A673 (cell line): ENCODE results near the gene DIDO1. TPM values are rescaled to one million over a fixed set of nuclear protein-coding genes. Genes with fewer than 3 reads are reported as not detected.

Source experiments
- BruUV-seq: library from RNA; stranded (reverse); fragments of 400-500 nt; replicated peaks from 2 replicates; lab custom pipeline; 2021; lab: Mats Ljungman, UMichigan
- CTCF ChIA-PET: fragments of 300-600 bp; sonication (Branson Sonifier 250); formaldehyde crosslinking; loops from one replicate; lab custom pipeline; 2022; ENCODE audit warnings: antibody characterized with exemption; lab: Charles Lee
- POLR2A ChIA-PET: fragments of 300-600 bp; sonication (Branson Sonifier 250); formaldehyde crosslinking; loops from one replicate; lab custom pipeline; 2022; ENCODE audit warnings: antibody characterized with exemption; ENCODE audit not compliant: low non-redundant PET; lab: Charles Lee
- DNase-seq: peaks from one replicate; pipeline ENCODE4 v3.0.0-alpha.2; 2015; ENCODE audit warnings: low spot score
- H3K27ac ChIP-seq: fragments of 200-600 bp; sonication (generic); 2 replicates; pipeline ENCODE4 v1.5.1; 2016; ENCODE audit warnings: mixed run types, low read depth, mild to moderate bottlenecking, mixed read lengths, antibody characterized with exemption, low read length; ENCODE audit not compliant: poor library complexity, severe bottlenecking
- H3K27me3 ChIP-seq: fragments of 200-600 bp; sonication (generic); replicated peaks from 2 replicates; pipeline ENCODE4 v1.6.1; 2017; ENCODE audit warnings: mixed run types, low read depth, mild to moderate bottlenecking, mixed read lengths, antibody characterized with exemption, low read length; ENCODE audit not compliant: insufficient read depth, poor library complexity
- H3K36me3 ChIP-seq: fragments of 200-600 bp; sonication (generic); 2 replicates; pipeline ENCODE4 v1.6.1; 2016; ENCODE audit warnings: mixed run types, mild to moderate bottlenecking, mixed read lengths, antibody characterized with exemption, low read length; ENCODE audit not compliant: insufficient read depth, poor library complexity, severe bottlenecking
- H3K4me1 ChIP-seq: fragments of 200-600 bp; sonication (generic); 2 replicates; pipeline ENCODE4 v1.6.1; 2017; ENCODE audit warnings: mixed run types, mild to moderate bottlenecking, mixed read lengths, antibody characterized with exemption, low read length; ENCODE audit not compliant: insufficient read depth, poor library complexity, severe bottlenecking
- H3K4me3 ChIP-seq: fragments of 200-600 bp; sonication (generic); 2 replicates; pipeline ENCODE4 v1.5.1; 2016; ENCODE audit warnings: low read depth, mixed run types, mild to moderate bottlenecking, mixed read lengths, low read length; ENCODE audit not compliant: poor library complexity, severe bottlenecking
- H3K9me3 ChIP-seq: fragments of 200-600 bp; sonication (generic); 2 replicates; pipeline ENCODE4 v1.6.1; 2016; ENCODE audit warnings: mixed run types, low read depth, mild to moderate bottlenecking, mixed read lengths, antibody characterized with exemption, low read length; ENCODE audit not compliant: poor library complexity, severe bottlenecking
- EZH2 ChIP-seq: fragments of 200-600 bp; sonication (generic); IDR thresholded peaks from 2 replicates; pipeline ENCODE4 v1.6.1; 2017; ENCODE audit warnings: borderline replicate concordance, low read depth, mild to moderate bottlenecking, mixed read lengths, antibody characterized with exemption, low read length; ENCODE audit not compliant: poor library complexity, severe bottlenecking
- intact Hi-C: fragments of 100-400 bp; cut with micrococcal nuclease; formaldehyde crosslinking; loops from one replicate; pipeline ENCODE4 v1.10.0; 2022; ENCODE audit not compliant: unreplicated experiment
- total RNA-seq: library from RNA; stranded (reverse); gene quantifications from 2 replicates; pipeline ENCODE4 v1.2.3, GENCODE V29; 2021
- TF ChIP-seq, protein P1 (sequence below): fragments of 300-800, 200-600 bp; sonication (generic); conservative IDR thresholded peaks from 2 replicates; pipeline ENCODE4 v1.5.1; 2017; ENCODE audit warnings: low read depth, mild to moderate bottlenecking, antibody characterized with exemption, low read length, moderate library complexity, mixed read lengths

Gene DIDO1
- total RNA-seq, 1 experiment from 2014 or later: 64.4 TPM

DNA sequence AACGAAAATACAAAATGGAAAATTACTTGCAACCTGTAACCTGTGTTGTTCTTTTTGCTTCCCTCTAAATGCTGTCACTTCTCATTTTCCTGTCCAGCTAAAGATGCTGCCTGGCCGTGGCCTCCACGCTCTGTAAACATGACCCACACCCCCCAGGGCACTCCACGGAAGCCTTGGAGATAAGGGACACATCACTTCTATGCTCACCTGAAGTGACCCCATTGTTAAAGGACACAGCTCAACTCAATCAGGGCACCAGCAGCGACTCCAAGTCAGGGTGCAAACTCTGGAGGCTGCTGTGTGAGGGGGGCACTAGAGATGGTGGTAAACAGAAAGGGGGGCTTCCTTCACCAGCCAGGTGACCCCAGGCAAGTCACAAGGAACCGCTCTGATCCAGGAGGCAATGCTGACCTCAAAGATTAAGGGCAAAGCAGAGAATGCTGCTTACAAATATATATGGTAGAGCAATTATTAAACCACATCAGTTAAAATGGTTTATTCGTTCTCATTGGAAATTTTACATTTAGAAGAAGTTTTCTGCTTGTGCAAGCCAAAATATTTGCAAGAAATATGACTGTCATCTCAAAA, 13.2 kb downstream of the DIDO1 start:
- no peak for DNase-seq
- H3K36me3 ChIP-seq: peaks cover 54% of the 10 kb centered on the region
- peaks cover 32% of the 10 kb centered on the region for H3K4me1 ChIP-seq
- no TSS peak for BruUV-seq
- no peaks in the 10 kb centered on the region for H3K9me3 ChIP-seq
- POLR2A ChIA-PET: no interaction called here
- H3K4me3 ChIP-seq: no peak overlapping the region
- no peak for TF ChIP-seq EZH2
- TF ChIP-seq, protein P1, sequence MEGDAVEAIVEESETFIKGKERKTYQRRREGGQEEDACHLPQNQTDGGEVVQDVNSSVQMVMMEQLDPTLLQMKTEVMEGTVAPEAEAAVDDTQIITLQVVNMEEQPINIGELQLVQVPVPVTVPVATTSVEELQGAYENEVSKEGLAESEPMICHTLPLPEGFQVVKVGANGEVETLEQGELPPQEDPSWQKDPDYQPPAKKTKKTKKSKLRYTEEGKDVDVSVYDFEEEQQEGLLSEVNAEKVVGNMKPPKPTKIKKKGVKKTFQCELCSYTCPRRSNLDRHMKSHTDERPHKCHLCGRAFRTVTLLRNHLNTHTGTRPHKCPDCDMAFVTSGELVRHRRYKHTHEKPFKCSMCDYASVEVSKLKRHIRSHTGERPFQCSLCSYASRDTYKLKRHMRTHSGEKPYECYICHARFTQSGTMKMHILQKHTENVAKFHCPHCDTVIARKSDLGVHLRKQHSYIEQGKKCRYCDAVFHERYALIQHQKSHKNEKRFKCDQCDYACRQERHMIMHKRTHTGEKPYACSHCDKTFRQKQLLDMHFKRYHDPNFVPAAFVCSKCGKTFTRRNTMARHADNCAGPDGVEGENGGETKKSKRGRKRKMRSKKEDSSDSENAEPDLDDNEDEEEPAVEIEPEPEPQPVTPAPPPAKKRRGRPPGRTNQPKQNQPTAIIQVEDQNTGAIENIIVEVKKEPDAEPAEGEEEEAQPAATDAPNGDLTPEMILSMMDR: no peak
- H3K27ac ChIP-seq: no peak overlapping the region
- CTCF ChIA-PET: no interaction called here
- intact Hi-C loops: no loop called here
- no peaks in the 10 kb centered on the region for H3K27me3 ChIP-seq

DNA sequence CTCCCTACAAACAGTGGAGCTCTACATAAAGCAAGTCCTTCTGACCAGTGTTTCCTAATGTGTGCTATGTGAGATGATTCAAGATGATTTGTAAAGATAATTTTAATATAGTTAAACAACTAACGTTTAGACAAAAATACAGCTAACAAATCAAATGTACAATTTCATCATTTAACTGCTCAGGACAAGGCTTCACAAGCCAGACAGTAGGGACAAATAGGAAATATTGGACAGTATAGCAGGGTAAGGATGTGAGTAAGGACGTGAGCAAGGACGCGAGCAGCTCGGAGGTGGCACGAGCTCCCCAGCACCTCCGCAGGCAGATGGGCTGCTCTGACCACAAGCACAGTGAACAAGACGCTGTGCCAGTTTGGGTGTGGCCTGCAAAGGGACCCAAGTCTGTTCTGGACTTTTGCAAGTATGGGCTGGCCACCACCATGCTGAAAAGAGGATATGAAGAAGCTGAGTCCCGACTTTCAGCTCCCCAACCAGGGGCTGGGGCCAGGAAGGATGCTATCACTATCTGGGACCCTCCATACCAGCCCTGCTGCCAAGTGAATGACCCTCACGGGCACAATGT, 14.5 kb downstream of the DIDO1 start:
- H3K36me3 ChIP-seq: peaks cover 67% of the 10 kb centered on the region
- H3K27ac ChIP-seq: no peak overlapping the region
- no peak for TF ChIP-seq EZH2
- POLR2A ChIA-PET: no interaction called here
- no TSS peak for BruUV-seq
- CTCF ChIA-PET: no interaction called here
- intact Hi-C loops: no loop called here
- no peaks in the 10 kb centered on the region for H3K9me3 ChIP-seq
- no peak for DNase-seq
- no peak overlapping the region for H3K4me3 ChIP-seq
- H3K4me1 ChIP-seq: peaks cover 20% of the 10 kb centered on the region
- H3K27me3 ChIP-seq: no peaks in the 10 kb centered on the region

DNA sequence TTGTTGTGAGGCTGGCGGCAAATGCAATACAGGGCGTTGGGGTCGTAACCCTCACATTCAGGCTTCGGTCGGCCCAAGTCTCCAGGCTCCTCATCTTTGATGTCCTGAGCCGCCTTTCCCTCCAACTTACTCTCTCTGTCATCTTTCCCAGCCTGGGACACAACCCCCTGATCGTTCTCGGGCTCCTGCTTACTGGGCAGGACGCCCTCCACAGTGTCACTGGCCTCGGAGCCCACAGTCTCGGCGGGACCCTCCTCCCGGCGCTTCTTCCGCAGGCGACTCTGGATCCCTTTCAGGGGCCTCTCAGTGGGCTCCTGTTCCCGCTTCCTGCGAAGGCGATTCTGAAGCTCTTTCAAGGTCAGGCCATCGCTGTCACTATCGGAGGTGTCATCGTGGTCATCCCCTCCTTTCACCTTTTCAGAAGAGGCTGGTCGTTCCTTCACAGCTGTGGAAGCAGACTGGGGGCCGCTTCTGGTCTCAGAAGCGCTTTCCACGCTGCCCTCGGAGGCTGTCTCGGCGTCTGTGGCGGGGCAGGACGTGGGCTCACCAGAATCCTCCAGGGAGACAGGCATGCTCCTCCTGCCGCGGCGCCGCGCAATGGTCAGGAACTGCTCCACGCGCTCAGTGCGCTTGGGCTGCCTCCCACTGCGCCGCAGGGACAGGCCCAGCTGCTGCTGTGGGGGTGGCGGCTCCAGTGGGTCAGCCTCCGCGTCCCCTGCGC, 15.4 kb downstream of the DIDO1 start:
- Histone ChIP-seq H3K4me1 (peaks cover 12% of the 10 kb centered on the region), H3K27ac (no peak overlapping the region), H3K9me3 (no peaks in the 10 kb centered on the region), H3K4me3 (no peak overlapping the region), H3K27me3 (no peaks in the 10 kb centered on the region), H3K36me3 (peaks cover 76% of the 10 kb centered on the region)
- TF ChIP-seq EZH2: no peak
- TF ChIP-seq, protein P1: no peak
- intact Hi-C loops: no loop called here
- CTCF ChIA-PET: no interaction called here
- BruUV-seq: no TSS peak
- POLR2A ChIA-PET: no interaction called here
- DNase-seq: no peak
